Measurements from ENCODE around the gene SKIC2.

DNA sequence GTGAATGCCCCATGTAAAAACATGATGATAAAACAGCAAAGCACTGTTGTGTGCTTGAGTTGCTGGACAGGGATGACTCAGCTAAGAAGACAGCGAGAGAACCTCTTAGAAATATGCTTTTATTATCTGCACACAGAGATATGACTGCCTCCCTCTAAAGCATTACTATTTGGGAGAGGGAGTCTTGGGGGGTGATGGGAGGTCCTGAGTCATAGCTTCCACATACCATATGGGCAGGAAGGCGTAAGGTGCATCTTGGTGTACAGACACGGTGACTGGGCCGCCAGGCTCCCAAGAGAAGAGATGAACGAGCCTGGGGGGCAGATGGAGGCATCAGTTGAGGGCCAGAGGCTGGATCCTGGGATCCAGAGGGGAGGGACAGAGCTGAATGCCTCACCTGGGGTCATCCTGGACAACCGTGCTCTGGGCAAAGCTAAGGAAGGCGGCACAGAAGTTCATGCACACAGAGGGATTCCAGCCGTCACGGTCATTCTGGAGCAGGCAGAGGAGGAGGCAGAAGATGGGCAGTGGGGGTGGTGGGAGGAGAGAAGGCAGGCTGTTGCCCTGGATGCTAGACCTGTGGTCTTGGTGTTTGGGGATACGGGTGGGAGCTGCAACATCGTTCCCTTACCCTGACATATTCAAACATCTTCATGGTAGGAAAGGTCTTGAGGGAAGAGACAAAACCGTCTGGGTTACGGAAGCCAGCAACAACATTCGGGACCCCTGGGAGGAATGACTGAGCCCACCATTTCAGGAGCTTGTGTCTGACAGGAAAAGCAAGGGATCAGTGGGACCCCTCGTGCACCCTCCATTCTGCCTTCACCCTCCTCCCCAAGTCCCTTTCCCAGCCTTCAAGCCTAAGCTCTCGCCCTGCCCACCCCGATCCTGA, 11.0 kb downstream of the SKIC2 start:
- TF ChIP-seq EZH2 (IDR thresholded peaks at IDR 0.05; ENCODE audit: low read length, missing control alignments): no peak
- TF ChIP-seq, protein P1, sequence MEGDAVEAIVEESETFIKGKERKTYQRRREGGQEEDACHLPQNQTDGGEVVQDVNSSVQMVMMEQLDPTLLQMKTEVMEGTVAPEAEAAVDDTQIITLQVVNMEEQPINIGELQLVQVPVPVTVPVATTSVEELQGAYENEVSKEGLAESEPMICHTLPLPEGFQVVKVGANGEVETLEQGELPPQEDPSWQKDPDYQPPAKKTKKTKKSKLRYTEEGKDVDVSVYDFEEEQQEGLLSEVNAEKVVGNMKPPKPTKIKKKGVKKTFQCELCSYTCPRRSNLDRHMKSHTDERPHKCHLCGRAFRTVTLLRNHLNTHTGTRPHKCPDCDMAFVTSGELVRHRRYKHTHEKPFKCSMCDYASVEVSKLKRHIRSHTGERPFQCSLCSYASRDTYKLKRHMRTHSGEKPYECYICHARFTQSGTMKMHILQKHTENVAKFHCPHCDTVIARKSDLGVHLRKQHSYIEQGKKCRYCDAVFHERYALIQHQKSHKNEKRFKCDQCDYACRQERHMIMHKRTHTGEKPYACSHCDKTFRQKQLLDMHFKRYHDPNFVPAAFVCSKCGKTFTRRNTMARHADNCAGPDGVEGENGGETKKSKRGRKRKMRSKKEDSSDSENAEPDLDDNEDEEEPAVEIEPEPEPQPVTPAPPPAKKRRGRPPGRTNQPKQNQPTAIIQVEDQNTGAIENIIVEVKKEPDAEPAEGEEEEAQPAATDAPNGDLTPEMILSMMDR (conservative IDR thresholded peaks at IDR 0.05 in 1 of 2, IDR thresholded peaks at IDR 0.05 in 1 of 2; ENCODE audit: low read depth in 1 of 2, low read length in 2 of 2): no peak

Data from fibroblast of lung (primary cell).